ENCODE results near the gene ASPRV1.
A peak's percentile ranks its signal among the peaks of the same experiment; 100 is the strongest.
"Not testable (repeated sequence)": the region's sequence is repeated elsewhere in the genome, so short reads cannot be mapped to it uniquely, and the experiment has no call there.

ASPRV1 gene

DNA sequence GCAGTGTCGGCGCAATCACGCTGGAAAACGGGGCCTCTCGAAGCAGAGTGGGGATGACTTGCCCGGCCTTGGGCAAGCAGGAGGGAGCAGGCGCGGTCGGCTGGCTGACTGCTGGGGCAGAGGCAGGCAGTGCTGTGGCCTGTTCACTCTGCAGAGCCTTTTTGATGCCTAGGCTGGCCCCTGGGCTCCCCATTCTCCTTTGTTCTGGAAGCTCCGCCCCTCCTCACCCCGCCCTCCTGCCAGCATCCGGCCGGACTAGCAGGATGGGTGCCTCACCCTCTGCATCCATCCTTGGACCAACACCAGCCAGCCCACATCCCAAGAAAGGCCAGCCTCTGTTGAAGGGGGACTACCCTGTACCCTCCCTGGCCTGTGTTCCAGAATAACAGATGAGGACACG is at the start of gene ASPRV1:
TSS of gene ASPRV1 (minus strand) at position 136 of the 400 bp plus-strand sequence. CDS start 195 bp downstream, outside the sequence.
- H3K27ac ChIP-seq: no peak within 1 kb of the TSS
- DNase-seq (ENCODE audit: low read depth, low spot score): no peak

DNA sequence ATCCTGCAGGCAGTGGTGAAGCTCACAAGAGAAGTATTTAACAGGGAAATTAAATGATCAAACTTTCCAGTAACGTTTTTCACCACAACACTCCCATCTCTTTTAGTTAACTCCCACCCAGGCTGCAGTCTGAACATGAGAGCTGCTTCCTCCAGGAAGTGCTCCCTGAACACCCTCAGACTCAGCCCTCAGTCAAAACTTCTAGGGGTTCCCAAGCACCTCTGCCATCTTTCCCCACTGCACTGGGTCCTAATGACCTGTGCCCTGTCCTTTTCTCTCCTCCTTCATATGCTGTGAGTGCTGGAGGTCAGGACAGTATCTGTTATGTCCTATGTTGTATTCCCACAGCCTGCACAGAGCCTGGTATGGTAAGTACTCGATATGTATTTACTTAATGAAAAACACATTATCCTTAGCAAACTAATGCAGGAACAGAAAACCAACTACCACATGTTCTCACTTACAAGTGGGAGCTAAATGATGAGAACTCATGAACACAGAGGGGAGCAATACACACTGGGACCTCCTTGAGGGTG is 49.2 kb upstream of the ASPRV1 start:
- H3K27ac ChIP-seq: peak overlapping the region; percentile 24
- no peak for DNase-seq (ENCODE audit: low read depth, low spot score)

DNA sequence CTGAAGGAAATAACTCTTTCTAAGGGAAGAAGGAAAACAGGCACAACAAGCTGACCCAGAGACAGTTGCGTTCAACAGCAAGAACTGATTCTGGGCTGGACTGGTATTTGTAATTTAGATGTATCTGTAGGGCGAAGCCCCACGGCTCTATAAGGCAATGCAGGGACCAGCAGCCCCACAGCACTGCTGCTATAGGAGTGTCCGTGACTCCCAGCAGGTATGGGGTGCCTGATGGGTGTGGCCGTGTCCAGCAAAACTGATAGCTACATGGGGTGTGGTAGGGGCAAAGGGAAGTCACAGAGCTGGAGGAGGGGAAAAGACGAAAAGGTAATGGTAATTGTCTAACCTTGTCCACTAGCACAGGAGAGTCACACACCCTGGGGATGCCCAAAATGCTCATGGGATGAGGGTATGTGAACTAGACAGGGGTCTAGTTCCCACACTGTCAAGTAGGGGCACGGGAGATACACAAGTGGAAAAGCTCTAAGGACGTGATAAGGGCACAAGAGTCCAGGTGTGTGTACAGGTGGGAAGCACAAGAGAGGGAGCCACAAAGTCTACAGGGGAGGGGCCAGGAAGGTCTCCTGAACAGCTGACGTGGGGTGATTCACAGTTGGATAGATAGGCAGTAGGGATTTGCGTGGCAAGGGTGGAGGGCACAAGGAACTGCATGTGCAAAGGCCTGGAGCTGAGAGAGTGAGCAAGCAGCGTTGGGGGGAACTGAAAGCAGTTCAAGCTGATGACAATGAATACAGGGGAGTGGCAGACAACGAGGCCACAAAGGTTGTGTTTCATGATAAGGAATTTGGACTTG is 48.5 kb upstream of the ASPRV1 start:
- peak; percentile 16 for DNase-seq (ENCODE audit: low read depth, low spot score)
- H3K27ac ChIP-seq: peak overlapping the region; percentile 24

DNA sequence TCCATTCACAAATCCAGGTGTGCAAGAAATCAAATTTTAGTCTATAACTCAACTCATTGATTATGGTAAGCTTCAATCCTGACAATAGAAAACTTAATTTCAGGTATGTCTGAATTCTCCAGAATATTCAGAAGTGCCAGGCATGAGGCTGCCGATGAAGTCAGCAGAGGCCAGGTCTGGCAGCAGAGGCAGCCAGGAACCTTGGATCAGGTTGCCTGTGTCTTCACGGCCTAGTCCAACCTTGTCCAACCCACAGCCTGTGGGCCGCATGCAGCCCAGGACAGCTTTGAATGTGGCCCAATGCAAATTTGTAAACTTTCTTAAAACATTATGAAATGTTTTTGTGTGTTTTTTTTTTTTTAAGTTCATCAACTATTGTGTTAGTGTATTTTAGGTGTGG is 46.9 kb upstream of the ASPRV1 start:
- DNase-seq (ENCODE audit: low read depth, low spot score): no peak
- H3K27ac ChIP-seq: no peak overlapping the region

DNA sequence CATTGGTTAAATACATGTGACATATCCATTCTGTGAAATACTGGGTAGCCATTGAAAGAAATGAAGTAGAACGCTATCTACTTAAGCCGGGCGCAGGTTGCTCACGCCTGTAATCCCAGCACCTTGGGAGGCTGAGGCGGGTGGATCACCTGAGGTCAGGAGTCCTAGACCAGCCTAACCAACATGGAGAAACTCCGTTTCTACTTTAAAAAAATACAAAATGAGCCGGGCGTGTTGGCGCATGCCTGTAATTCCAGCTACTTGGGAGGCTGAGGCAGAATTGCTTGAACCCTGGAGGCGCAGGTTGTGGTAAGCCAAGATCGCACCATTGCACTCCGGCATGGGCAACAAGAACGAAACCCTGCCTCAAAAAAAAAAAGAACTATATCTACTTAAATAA is 45.7 kb upstream of the ASPRV1 start:
- H3K27ac ChIP-seq: no peak overlapping the region
- no peak for DNase-seq (ENCODE audit: low read depth, low spot score)

DNA sequence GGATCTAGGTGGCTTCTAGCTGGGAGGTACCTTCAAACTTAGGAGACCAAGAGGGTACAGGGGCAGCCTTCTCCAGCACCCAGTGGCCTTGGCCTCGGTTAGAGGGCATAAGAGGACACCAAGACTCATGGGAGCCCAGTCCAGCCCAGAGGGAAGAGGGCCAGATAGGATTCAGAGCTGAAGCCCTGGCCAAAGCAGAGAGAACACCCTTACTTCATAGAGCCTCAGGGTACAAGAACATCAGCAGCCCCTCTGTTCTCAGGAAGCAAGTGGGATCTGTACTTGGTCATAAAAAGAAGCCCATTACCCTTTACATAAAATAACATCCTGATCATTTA is 45.0 kb upstream of the ASPRV1 start:
- no peak overlapping the region for H3K27ac ChIP-seq
- no peak for DNase-seq (ENCODE audit: low read depth, low spot score)

DNA sequence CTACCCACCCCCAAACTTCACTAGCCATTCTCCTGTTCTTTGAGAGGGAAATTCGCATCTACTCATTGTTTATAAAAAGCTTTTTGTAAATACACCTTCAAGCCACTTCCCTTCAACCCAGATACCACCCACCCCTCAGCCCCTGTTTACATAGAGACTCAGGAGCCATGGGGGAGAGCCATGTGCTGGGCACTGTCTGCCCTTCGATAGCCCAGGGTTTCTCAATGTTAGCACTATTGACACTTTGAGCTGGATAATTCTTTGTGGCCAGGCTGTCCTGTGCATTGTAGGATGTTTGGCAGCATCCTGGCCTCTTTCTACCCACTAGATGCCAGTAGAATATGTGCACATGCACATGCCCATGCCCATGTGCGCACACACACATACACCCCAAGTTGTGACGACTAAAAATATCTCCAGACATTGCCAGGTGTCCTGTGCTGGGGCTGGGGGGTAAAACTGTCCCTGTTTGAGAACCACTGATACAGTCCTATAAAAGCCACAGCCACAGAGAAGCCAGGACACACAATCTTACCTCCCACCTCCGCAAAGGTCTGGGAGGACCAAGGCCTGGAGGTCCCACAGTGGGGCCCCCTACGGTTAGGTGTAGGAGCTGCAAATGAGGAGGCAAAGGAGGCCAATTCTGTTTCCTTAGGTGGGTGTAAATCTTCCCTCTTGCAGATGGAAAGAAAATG is 44.5 kb upstream of the ASPRV1 start:
- DNase-seq (ENCODE audit: low read depth, low spot score): no peak
- H3K27ac ChIP-seq: no peak overlapping the region

DNA sequence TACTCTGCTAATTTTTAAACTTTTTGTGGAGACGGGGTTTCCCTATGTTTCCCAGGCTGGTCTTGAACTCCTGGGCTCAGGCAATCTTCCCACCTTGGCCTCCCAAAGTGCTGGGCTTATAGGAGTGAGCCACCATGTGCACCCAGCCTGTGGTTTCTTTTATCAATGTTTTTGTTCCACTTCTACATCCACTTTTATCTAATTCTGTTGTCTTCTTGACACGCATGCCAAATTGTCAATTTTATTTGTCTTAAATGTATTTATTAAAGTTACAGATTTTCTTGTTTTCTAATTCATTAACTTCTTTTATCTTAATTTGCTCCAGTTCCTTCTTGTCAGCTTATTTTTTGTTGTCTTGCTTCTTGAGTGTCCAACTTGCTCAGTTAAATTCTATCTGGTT is 43.8 kb upstream of the ASPRV1 start:
- no peak for DNase-seq (ENCODE audit: low read depth, low spot score)
- H3K27ac ChIP-seq: no peak overlapping the region

DNA sequence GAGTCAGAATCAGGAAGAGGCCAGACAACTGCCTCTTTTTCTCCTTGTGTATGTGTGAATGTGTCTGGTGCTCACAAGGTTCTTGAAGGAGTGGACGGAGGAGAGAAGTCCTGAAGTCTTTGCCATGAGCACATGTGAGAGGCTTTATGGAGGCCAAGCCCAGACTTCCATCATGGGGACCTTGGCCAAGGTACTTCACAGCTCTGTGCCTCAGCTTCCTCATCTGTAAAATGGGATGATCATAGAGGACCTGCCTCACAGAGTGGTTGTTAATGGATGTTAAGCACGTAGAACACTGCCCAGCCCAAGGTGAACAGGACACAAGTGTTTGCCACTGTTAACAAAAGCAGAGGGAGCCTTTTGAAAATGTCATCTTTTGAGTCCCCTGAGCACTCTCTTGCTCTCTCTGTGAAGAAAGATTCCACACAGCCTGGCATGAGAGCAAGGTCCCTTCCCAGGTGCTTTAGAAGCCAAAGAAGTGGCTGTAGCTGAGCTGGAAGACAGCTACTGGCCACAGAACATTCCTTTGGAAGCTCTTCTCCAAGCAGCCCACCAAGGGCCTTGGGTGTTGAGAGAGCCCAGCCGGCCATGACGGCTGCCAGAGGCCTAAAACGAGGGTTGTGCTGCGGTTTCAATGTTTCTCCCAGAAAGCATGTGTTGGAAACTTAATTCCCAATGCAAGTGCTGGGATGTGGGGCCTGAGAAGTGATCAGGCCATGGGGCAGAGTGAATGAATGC is 41.8 kb upstream of the ASPRV1 start:
- no peak overlapping the region for H3K27ac ChIP-seq

DNA sequence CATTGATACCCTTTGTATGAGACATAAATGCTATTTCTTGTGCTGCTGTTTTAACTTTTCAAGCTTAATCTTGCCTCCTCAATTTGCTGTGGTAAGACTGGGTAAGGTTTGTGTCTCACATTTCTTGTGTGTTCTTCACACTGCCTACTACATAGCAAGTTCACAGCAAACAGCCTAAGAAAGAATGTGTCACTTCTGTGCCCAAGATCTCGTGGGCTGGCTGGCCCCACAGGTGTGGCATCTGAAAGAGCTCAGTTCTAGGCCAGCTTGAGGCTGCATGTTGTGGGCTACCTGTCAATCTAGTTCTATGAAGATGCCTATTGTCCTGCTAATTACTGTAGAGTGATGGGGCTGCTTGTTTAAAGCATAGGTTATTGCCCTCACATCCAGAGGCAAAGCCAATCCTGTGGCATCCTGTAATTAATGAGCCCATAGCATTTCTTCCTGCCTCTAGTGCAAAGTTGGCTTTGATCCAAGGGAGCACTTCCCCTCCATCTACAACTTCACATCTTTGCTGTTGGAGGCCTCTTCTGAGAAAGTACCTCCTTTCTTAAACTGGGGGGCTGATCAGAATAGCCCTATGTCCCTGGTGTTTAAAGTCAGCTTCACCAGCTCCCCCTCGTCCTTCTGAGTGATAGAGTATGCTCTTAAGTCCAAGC is 40.9 kb upstream of the ASPRV1 start:
- DNase-seq (ENCODE audit: low read depth, low spot score): no peak
- H3K27ac ChIP-seq: no peak overlapping the region

More for the DNA sequence above, 41.8 kb upstream of the ASPRV1 start:
- no peak for DNase-seq (ENCODE audit: low read depth, low spot score)

DNA sequence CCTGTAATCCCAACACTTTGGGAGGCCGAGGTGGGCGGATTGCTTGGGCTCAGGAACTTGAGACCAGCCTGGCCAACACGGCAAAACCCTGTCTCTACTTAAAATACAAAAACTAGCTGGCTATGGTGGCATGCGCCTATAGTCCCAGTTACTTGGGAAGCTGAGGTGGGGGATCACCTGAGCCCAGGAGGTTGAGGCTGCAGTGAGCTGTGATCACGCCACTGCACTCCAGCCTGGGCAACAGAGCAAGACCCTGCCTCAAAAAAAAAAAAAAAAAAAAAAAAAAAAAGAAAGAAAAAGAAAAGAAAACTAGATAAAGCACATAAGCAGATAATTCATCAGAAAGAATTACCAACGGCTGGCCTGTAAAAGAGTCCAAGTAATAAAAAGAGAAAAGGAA is 39.1 kb upstream of the ASPRV1 start:
- not testable (repeated sequence) for DNase-seq (ENCODE audit: low read depth, low spot score); H3K27ac ChIP-seq

DNA sequence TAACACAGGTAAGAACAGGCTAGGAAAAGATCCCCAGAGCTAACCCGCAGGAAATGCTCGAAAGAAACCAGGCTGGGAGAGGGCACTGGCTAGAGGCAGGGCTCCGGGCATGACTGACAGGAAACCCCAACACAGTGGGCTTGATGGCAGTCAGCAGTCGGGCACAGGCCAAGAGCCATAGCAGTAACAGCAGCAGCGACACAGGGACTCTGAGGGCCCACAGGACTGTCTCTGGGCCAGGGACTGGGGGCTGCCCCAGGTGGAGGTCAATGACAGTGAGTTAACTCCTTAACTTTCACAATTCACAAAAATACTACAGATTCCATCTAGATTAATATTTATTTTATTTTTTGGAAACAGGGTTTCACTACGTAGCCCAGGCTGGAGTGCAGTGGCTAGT is 37.3 kb upstream of the ASPRV1 start:
- peak overlapping the region; percentile 87 for H3K27ac ChIP-seq
- no peak for DNase-seq (ENCODE audit: low read depth, low spot score)

DNA sequence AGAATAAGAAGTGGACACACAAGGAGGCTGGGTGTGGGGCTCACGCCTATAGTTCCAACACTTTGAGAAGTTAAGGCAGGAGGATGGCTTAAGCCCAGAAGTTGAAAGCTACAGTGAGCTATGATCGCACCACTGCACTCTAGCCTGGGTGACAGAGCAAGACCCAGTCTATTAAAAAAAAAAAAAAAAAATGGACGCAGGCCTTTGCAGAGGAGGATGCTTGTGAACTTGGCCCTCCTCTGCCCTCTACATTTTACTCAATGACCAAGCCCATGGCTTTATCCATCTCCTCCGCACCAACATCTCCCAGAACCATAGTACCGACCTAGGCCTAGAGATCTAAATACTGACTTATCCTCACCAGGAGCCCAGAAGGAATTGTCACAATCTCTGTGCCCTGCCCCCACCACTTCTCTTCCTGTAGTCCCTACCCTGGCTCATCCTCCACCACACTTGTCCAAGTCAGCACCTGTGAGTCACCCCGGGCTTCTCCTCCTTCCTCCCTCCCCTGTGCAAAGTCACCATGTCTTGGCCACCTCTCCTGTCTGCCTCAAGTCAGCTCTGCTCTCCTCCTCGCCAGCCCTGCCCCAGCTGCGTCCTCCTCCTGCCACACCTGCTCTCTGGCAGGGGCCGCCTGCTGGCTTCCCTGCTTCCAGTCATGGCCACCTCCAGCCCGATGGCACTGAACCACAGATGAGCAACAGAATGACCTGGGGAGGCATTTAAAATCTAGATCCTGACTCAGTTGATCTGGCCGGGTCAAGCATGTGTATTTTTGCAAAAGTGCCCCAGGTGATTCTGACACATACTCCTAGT is 35.8 kb upstream of the ASPRV1 start:
- H3K27ac ChIP-seq: peak overlapping the region; percentile 87
- peak; percentile 91 for DNase-seq (ENCODE audit: low read depth, low spot score)

DNA sequence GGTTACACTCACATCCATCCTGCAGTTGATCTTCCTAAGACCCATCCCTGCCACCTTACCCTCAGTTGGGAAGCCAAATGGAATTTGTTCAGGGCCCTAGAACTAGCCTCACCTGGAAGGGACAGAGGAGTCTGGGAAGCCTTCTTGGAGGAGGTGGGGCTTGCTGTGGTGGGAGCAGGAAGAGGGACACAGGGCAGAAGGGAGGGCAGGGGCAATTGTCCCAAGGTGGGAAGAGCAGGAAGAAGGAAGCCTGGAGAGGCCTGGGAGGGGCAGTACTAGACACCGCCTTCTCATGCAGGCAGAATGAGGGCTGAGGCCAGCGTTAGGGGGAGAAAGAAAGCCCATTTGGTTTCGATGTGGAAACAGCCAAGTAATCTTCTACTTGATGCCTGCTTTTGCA is 34.1 kb upstream of the ASPRV1 start:
- DNase-seq (ENCODE audit: low read depth, low spot score): no peak
- no peak overlapping the region for H3K27ac ChIP-seq

DNA sequence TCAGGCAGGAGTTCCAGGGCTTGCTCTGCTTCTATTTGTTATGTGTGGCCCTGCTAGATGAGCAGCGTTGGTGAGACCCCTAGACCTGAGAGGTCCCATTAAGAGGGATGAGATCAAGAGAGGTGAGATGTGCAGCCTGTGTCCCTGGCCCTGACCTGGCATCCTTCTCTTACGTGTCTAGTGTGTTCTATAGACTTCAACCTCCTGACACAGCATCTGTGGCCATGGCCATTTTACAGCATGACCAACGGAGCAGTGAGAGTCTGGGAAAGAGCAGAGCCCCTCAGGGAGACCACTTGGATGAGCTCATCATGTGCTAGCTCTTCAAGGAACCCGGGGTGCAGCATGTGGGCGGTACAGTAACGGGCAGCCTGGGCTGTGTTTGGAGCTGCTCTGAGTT is 32.7 kb upstream of the ASPRV1 start:
- DNase-seq (ENCODE audit: low read depth, low spot score): no peak
- no peak overlapping the region for H3K27ac ChIP-seq

DNA sequence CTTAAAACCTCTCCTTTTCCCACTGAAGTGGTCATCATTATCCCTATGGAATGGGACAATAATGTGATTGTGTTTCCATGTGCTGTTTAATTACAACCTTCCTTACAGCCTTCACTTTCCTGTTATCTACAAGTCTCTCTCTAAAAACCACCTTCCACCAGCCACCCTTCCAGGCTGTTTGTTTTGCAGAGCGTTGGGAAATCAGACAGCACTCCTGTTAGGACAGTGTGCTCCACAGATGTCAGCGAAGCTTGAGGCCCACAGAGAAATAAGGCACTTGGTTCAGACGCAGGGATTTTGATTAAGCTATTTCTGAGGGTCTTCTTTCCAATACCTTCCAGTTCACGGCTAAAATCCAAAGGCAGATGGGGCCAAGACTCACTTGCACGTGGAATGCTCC is 32.3 kb upstream of the ASPRV1 start:
- DNase-seq (ENCODE audit: low read depth, low spot score): no peak
- H3K27ac ChIP-seq: no peak overlapping the region

DNA sequence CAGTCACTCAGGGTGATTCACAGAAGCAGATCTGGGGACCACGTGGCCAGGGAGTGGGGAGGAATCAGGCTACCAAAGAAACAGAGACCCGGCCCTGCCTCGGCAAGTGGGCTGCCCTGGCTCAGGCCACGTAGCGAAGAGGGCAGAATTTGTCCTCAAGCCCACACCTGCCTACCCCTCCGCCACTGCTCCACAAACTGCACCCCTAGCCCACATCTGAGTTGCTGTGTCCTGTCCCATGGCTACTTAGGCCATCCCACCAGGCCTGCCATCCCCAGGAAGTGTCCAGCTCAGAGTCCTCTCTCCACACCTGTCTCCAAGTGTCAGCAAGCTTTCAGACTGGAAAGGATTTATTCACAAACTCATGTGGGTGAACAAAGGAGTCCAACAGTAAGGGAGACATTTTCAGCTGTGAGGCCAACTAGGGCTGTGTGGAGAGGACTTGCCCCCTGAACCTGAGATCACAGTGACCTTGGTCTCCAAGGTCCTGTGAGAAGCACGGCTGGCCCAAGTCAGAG is 31.7 kb upstream of the ASPRV1 start:
- DNase-seq (ENCODE audit: low read depth, low spot score): no peak
- no peak overlapping the region for H3K27ac ChIP-seq

DNA sequence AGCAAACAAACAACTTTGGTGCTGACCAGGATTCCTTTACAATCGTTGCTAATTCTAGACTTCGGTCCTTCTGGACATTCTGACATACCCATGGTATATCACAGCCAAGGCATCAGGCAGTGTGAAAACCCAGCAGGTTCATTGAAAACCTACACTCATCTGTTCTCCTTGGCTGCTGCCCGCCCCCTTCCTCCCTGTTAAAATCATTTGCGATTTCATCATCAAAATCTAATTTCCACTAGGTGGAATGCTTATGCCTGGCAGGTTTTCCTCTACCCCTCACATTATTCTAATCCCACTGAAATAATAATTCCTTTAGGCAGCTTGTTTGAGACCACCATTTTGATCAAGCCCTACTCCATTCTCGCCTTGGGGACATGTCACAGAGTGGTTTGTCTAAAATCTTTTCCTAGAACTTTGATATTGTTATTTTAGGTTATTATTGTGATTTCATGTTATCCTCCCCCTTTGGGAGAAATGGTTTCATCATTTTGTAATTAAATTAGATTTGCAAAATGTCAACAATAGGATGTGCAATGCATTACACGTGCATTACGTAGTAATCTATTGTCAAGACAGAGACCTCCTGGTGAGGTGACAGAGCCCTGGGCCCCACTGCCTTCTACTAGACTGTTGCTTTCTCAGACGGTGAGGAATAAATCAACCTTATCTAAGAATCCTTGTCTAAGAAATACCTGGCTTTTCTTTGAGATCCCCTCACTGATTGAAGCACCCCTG is 31.0 kb upstream of the ASPRV1 start:
- DNase-seq (ENCODE audit: low read depth, low spot score): no peak
- no peak overlapping the region for H3K27ac ChIP-seq

All from epithelial cell of prostate (primary cell).